Liver (tissue), 9 donors: ENCODE results near the gene TCTN2. TPM values are rescaled to one million over a fixed set of nuclear protein-coding genes. Genes with fewer than 3 reads are reported as not detected.
A peak's percentile ranks its signal among the peaks of the same experiment; 100 is the strongest.

Experiments
- DNase-seq: peaks from one replicate; pipeline ENCODE4 v3.0.0-alpha.2; 2017; ENCODE audit warnings: low spot score
- H3K27ac ChIP-seq, 2 donors: one replicate each; pipeline ENCODE4 v1.7.0; 2013; ENCODE audit warnings: inconsistent platforms in 2 of 2, low read length in 2 of 2, control low read depth in 1 of 2, low read depth in 1 of 2, mild to moderate bottlenecking in 1 of 2
- H3K27me3 ChIP-seq, 4 donors: one replicate each; pipeline versions ENCODE4 v1.6.1 to v1.7.0; 2013; ENCODE audit warnings: low read length in 3 of 4, inconsistent platforms in 1 of 4, mild to moderate bottlenecking in 1 of 4, moderate library complexity in 1 of 4; ENCODE audit not compliant: control insufficient read depth in 4 of 4, insufficient read depth in 4 of 4
- H3K36me3 ChIP-seq, 4 donors: one replicate each; pipeline versions ENCODE4 v1.6.1 to v1.7.0; 2013; ENCODE audit warnings: low read length in 3 of 4, mild to moderate bottlenecking in 3 of 4, low read depth in 1 of 4, moderate library complexity in 1 of 4; ENCODE audit not compliant: control insufficient read depth in 4 of 4, insufficient read depth in 3 of 4
- H3K4me1 ChIP-seq, 4 donors: one replicate each; pipeline versions ENCODE4 v1.6.1 to v1.7.0; 2013; ENCODE audit warnings: low read length in 3 of 4, mild to moderate bottlenecking in 3 of 4, moderate library complexity in 1 of 4; ENCODE audit not compliant: control insufficient read depth in 4 of 4, insufficient read depth in 4 of 4
- H3K4me3 ChIP-seq, 3 donors: one replicate each; pipeline versions ENCODE4 v1.6.1 to v1.7.0; 2013; ENCODE audit warnings: low read length in 3 of 3, control low read depth in 1 of 3, low read depth in 1 of 3, mild to moderate bottlenecking in 1 of 3
- H3K9ac ChIP-seq, 2 donors: one replicate each; pipeline ENCODE4 v1.7.0; 2013; ENCODE audit warnings: low read length in 2 of 2, mild to moderate bottlenecking in 2 of 2, moderate library complexity in 2 of 2, control low read depth in 1 of 2, low read depth in 1 of 2
- H3K9me3 ChIP-seq, 4 donors: one replicate each; pipeline versions ENCODE4 v1.6.1 to v1.7.0; 2013; ENCODE audit warnings: low read length in 3 of 4; ENCODE audit not compliant: control insufficient read depth in 4 of 4
- EGR1 ChIP-seq, 2 donors: IDR thresholded peaks; 2 replicates each; pipeline ENCODE4 v1.6.1; 2016 to 2018; ENCODE audit warnings: antibody characterized with exemption in 2 of 2, low read depth in 2 of 2
- FOXA1 ChIP-seq: IDR thresholded peaks from 2 replicates; pipeline ENCODE4 v1.6.1; 2016; ENCODE audit warnings: antibody characterized with exemption
- FOXA2 ChIP-seq: IDR thresholded peaks from 2 replicates; pipeline ENCODE4 v1.6.1; 2016; ENCODE audit warnings: antibody characterized with exemption
- GABPA ChIP-seq, 2 donors: IDR thresholded peaks in 1 of 2; conservative IDR thresholded peaks in 1 of 2; 2 replicates each; pipeline ENCODE4 v1.6.1; 2016; ENCODE audit warnings: antibody characterized with exemption in 2 of 2, mild to moderate bottlenecking in 1 of 2, moderate library complexity in 1 of 2
- HNF4A ChIP-seq, 2 donors: conservative IDR thresholded peaks; 2 replicates each; pipeline ENCODE4 v1.6.1; 2016; ENCODE audit warnings: antibody characterized with exemption in 2 of 2, mild to moderate bottlenecking in 2 of 2
- HNF4G ChIP-seq: IDR thresholded peaks from 2 replicates; pipeline ENCODE4 v1.6.1; 2016; ENCODE audit warnings: antibody characterized with exemption
- JUND ChIP-seq, 2 donors: IDR thresholded peaks; 2 replicates each; pipeline ENCODE4 v1.6.1; 2016; ENCODE audit warnings: antibody characterized with exemption in 2 of 2
- NR2F2 ChIP-seq: IDR thresholded peaks from 2 replicates; pipeline ENCODE4 v1.6.1; 2016; ENCODE audit warnings: antibody characterized with exemption
- RAD21 ChIP-seq, 2 donors: IDR thresholded peaks; 2 replicates each; pipeline ENCODE4 v1.6.1; 2016; ENCODE audit warnings: antibody characterized with exemption in 2 of 2, mild to moderate bottlenecking in 2 of 2
- RXRA ChIP-seq, 2 donors: IDR thresholded peaks; 2 replicates each; pipeline ENCODE4 v1.6.1; 2017 to 2018; ENCODE audit warnings: antibody characterized with exemption in 2 of 2, mild to moderate bottlenecking in 1 of 2
- SP1 ChIP-seq: IDR thresholded peaks from 2 replicates; pipeline ENCODE4 v1.6.1; 2018; ENCODE audit warnings: antibody characterized with exemption, mild to moderate bottlenecking
- TAF1 ChIP-seq: conservative IDR thresholded peaks from 2 replicates; pipeline ENCODE4 v1.6.1; 2016; ENCODE audit warnings: antibody characterized with exemption, mild to moderate bottlenecking
- YY1 ChIP-seq: IDR thresholded peaks from 2 replicates; pipeline ENCODE4 v1.6.1; 2016; ENCODE audit warnings: antibody characterized with exemption, mild to moderate bottlenecking
- WGBS: extraction: QIAGEN DNeasy Blood & Tissue Kit; methylation state at CpG from one replicate; pipeline ENCODE4 v1.1.7; 2013; 5-methylcytosine and 5-hydroxymethylcytosine counted together
- polyA plus RNA-seq, 2 donors: library from polyadenylated mRNA; stranded (reverse) in 1 of 2; unstranded in 1 of 2; fragments of 200-250 nt in 1 of 2; fragments of >200 nt in 1 of 2; fragmentation: Nextera tagmentation in 1 of 2; extraction: Ambion mirVana in 1 of 2; gene quantifications; one replicate each; pipeline versions ENCODE4 v1.2.1 to v1.2.3, GENCODE V29; 2013 to 2015
- total RNA-seq, 2 donors: library from RNA; depleted of rRNA; stranded (reverse); fragments of >200 nt; gene quantifications; one replicate each; pipeline ENCODE4 v1.2.3, GENCODE V29; 2014
- TF ChIP-seq, protein P1 (sequence below): IDR thresholded peaks from 2 replicates; pipeline ENCODE4 v1.6.1; 2016; ENCODE audit warnings: antibody characterized with exemption
- TF ChIP-seq, protein P2 (sequence below): fragments of 150-350 bp; IDR thresholded peaks from 2 replicates; pipeline ENCODE4 v1.5.1; 2017; ENCODE audit warnings: improper control_type of control experiment, low read depth, low read length; ENCODE audit not compliant: missing input control
- TF ChIP-seq, protein P3 (sequence below): IDR thresholded peaks from 2 replicates; pipeline ENCODE4 v1.6.1; 2016; ENCODE audit warnings: antibody characterized with exemption
- TF ChIP-seq, protein P4 (sequence below): IDR thresholded peaks from 2 replicates; pipeline ENCODE4 v1.6.1; 2016; ENCODE audit warnings: antibody characterized with exemption
- donor health status: healthy.
- donor health status: healthy.
- donor health status: healthy.
- donor health status: healthy.
- donor health status: healthy.

TCTN2 gene
- total and polyA plus RNA-seq, 4 donors = 0.38 to 1.9 (median 1.2) TPM

DNA sequence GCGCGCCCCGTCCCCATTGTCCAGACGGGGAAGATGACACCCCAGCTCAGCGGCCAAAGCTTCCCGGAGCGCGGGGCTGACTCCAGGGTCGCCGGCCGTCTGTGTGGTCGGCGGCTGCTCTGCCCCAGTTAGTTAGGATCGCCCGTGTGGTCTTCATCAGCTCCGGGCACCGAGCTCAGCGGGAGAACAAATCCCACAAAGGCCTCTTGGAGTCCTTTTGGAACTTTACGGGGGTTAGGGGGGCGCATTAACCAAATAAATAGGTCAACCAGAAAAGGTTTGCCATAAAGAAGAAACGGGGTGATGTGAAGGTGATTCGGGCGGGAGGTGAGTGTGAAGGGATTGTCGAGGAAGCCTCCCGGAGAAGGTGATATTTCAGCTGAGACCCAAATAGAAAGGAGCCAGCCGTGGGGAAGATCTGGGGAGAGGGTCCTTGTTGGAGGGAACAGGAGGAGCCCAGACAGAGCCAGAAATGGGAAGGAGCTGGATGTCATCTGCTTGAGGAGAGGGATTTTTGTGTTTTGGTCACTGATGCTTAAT lies 41.9 kb downstream of the TCTN2 start:
- Histone ChIP-seq H3K27me3 (no peaks in the 10 kb centered on the region), H3K4me3 (peak overlapping the region; percentile 88 to 100 (median 89)), H3K9me3 (no peaks in the 10 kb centered on the region), H3K9ac (peak overlapping the region; percentile 11 to 84), H3K36me3 (no peaks in the 10 kb centered on the region), H3K4me1 (peaks cover 2 to 23% (median 16%) of the 10 kb centered on the region in 4 donors), H3K27ac (no peak overlapping the region)
- under 1% methylated on average over 26 of the region's 26 CpGs for WGBS
- no peak for TF ChIP-seq TAF1
- no peak for TF ChIP-seq HNF4A (conservative IDR thresholded peaks at IDR 0.05)
- TF ChIP-seq SP1 = no peak
- no peak for TF ChIP-seq HNF4G
- DNase-seq = peak; percentile 34

DNA sequence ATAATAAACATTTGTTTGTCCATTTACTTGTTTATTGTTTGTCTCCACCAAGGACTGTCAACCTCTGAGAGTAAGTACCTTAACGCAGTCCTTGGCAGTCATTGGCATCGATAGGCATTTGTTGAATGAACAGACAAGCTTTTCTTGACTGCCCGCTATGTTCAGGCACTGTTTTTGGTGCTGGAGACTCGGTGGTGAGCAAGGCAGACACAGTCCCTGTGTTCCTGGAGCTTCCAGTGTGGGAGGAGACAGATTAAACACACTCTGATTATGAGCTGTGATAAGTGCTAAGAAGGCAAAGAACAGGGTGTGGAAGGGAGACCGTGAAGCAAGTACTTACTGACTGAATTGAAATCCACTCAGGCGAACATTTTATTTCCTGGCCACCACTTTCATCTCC lies 42.5 kb downstream of the TCTN2 start:
- H3K27me3 ChIP-seq = no peaks in the 10 kb centered on the region
- H3K9ac ChIP-seq = peak overlapping the region; percentile 29 to 39
- TF ChIP-seq JUND (IDR thresholded peaks at IDR 0.05) = no peak
- no peak for TF ChIP-seq GABPA (IDR thresholded peaks at IDR 0.05 in 1 of 2, conservative IDR thresholded peaks at IDR 0.05 in 1 of 2)
- TF ChIP-seq FOXA1 = no peak
- TF ChIP-seq RXRA (IDR thresholded peaks at IDR 0.05) = no peak
- TF ChIP-seq, protein P1, sequence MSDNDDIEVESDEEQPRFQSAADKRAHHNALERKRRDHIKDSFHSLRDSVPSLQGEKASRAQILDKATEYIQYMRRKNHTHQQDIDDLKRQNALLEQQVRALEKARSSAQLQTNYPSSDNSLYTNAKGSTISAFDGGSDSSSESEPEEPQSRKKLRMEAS = no peak
- no peak for TF ChIP-seq SP1
- TF ChIP-seq YY1 = no peak
- TF ChIP-seq TAF1 = no peak
- TF ChIP-seq, protein P2, sequence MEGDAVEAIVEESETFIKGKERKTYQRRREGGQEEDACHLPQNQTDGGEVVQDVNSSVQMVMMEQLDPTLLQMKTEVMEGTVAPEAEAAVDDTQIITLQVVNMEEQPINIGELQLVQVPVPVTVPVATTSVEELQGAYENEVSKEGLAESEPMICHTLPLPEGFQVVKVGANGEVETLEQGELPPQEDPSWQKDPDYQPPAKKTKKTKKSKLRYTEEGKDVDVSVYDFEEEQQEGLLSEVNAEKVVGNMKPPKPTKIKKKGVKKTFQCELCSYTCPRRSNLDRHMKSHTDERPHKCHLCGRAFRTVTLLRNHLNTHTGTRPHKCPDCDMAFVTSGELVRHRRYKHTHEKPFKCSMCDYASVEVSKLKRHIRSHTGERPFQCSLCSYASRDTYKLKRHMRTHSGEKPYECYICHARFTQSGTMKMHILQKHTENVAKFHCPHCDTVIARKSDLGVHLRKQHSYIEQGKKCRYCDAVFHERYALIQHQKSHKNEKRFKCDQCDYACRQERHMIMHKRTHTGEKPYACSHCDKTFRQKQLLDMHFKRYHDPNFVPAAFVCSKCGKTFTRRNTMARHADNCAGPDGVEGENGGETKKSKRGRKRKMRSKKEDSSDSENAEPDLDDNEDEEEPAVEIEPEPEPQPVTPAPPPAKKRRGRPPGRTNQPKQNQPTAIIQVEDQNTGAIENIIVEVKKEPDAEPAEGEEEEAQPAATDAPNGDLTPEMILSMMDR = no peak
- TF ChIP-seq HNF4G = no peak
- TF ChIP-seq HNF4A (conservative IDR thresholded peaks at IDR 0.05) = no peak
- TF ChIP-seq RAD21 (IDR thresholded peaks at IDR 0.05) = no peak
- TF ChIP-seq, protein P3, sequence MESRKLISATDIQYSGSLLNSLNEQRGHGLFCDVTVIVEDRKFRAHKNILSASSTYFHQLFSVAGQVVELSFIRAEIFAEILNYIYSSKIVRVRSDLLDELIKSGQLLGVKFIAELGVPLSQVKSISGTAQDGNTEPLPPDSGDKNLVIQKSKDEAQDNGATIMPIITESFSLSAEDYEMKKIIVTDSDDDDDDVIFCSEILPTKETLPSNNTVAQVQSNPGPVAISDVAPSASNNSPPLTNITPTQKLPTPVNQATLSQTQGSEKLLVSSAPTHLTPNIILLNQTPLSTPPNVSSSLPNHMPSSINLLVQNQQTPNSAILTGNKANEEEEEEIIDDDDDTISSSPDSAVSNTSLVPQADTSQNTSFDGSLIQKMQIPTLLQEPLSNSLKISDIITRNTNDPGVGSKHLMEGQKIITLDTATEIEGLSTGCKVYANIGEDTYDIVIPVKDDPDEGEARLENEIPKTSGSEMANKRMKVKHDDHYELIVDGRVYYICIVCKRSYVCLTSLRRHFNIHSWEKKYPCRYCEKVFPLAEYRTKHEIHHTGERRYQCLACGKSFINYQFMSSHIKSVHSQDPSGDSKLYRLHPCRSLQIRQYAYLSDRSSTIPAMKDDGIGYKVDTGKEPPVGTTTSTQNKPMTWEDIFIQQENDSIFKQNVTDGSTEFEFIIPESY = no peak
- TF ChIP-seq FOXA2 = no peak
- no peak for TF ChIP-seq EGR1 (IDR thresholded peaks at IDR 0.05; ENCODE audit: low read depth in 2 of 2)
- TF ChIP-seq, protein P4, sequence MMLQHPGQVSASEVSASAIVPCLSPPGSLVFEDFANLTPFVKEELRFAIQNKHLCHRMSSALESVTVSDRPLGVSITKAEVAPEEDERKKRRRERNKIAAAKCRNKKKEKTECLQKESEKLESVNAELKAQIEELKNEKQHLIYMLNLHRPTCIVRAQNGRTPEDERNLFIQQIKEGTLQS = no peak
- TF ChIP-seq NR2F2 = no peak
- DNase-seq = no peak
- peak overlapping the region; percentile 88 to 100 (median 89) for H3K4me3 ChIP-seq
- WGBS = 32% methylated on average over 6 of the region's 6 CpGs
- no peaks in the 10 kb centered on the region for H3K9me3 ChIP-seq
- H3K27ac ChIP-seq = no peak overlapping the region
- no peaks in the 10 kb centered on the region for H3K36me3 ChIP-seq
- H3K4me1 ChIP-seq = peaks cover 2 to 23% (median 16%) of the 10 kb centered on the region in 4 donors
